A549 (cell line): ENCODE results near the gene SOCS4. TPM values are rescaled to one million over a fixed set of nuclear protein-coding genes. Genes with fewer than 3 reads are reported as not detected.

Source experiments
- ATAC-seq, 2 experiments: fragments of 200-7000 bp in 1 of 2; fragments of >200 bp in 1 of 2; cut with Nextera tagmentation in 1 of 2; cut with Tn5 transposase in 1 of 2; 3 replicates each; pipeline versions ENCODE4 v1.8.0 to v1.9.1; 2018 to 2020; ENCODE audit warnings: mild to moderate bottlenecking in 1 of 2, moderate library complexity in 1 of 2
- CTCF ChIA-PET: fragments of 300-600 bp; sonication (Branson Sonifier 250); formaldehyde crosslinking; extraction: SDS; loops from one replicate; lab custom pipeline; 2021; ENCODE audit warnings: antibody characterized with exemption, inconsistent platforms; lab: Yijun Ruan, JAX
- POLR2A ChIA-PET: fragments of 350-600 bp; formaldehyde crosslinking; extraction: SDS; loops from one replicate; lab custom pipeline; 2021; ENCODE audit warnings: antibody characterized with exemption, inconsistent platforms; lab: Yijun Ruan, JAX
- DNase-seq, 2 experiments: peaks; one replicate each; pipeline versions ENCODE4 v3.0.0 to v3.0.0-alpha.2; 2011 to 2016; ENCODE audit warnings: low read depth in 1 of 2, low spot score in 1 of 2
- FAIRE-seq: peaks from 2 replicates; lab custom pipeline; 2011; peaks lifted over from hg19 to GRCh38; lab: Jason Lieb, UNC
- H3K27ac ChIP-seq, 2 experiments: fragments of >200 bp; sonication (Bioruptor Twin); formaldehyde crosslinking; 3 replicates each; pipeline ENCODE4 v1.5.1; 2016 to 2017
- H3K4me1 ChIP-seq: fragments of >200 bp; sonication (Bioruptor Twin); formaldehyde crosslinking; 3 replicates; pipeline ENCODE4 v1.6.1; 2016
- H3K4me2 ChIP-seq: fragments of >200 bp; sonication (Bioruptor Twin); formaldehyde crosslinking; 3 replicates; pipeline ENCODE4 v1.6.1; 2016
- H3K4me3 ChIP-seq: fragments of >200 bp; sonication (Bioruptor Twin); formaldehyde crosslinking; 3 replicates; pipeline ENCODE4 v1.5.1; 2016
- H3K9me3 ChIP-seq: fragments of >200 bp; sonication (Bioruptor Twin); formaldehyde crosslinking; 3 replicates; pipeline ENCODE4 v1.6.1; 2016
- ATOH8 ChIP-seq: fragments of 250-450 bp; sonication (Bioruptor Pico); IDR thresholded peaks from 2 replicates; pipeline ENCODE4 v1.5.0; 2020; ENCODE audit warnings: low read depth, mild to moderate bottlenecking, moderate library complexity
- CBX8 ChIP-seq: fragments of 200-600 bp; sonication (generic); IDR thresholded peaks from 2 replicates; pipeline ENCODE4 v1.6.1; 2016
- CTCF ChIP-seq: fragments of >200 bp; sonication (Bioruptor Twin); formaldehyde crosslinking; IDR thresholded peaks from 3 replicates; pipeline ENCODE4 v1.5.1; 2016
- EHMT2 ChIP-seq: fragments of 200-600 bp; sonication (generic); IDR thresholded peaks from 2 replicates; pipeline ENCODE4 v1.6.1; 2016; ENCODE audit warnings: antibody characterized with exemption, low read depth, mild to moderate bottlenecking, moderate library complexity
- EP300 ChIP-seq, 2 experiments: fragments of >200 bp; sonication (Bioruptor Twin); formaldehyde crosslinking; IDR thresholded peaks; 2 replicates in 1 of 2; 3 replicates in 1 of 2; pipeline ENCODE4 v1.6.1; 2016 to 2017
- FOSB ChIP-seq: fragments of 250-450 bp; sonication (Bioruptor Pico); IDR thresholded peaks from 2 replicates; pipeline ENCODE4 v1.5.0; 2020; ENCODE audit warnings: mild to moderate bottlenecking, moderate library complexity
- FOSL2 ChIP-seq, 2 experiments: fragments of 450-650 bp in 1 of 2; fragments of >200 bp in 1 of 2; sonication (Bioruptor Twin) in 1 of 2; formaldehyde crosslinking; IDR thresholded peaks; 2 replicates each; pipeline versions ENCODE4 v1.5.0 to v1.6.1; 2016 to 2020; ENCODE audit warnings: mild to moderate bottlenecking in 1 of 2, moderate library complexity in 1 of 2
- FOXS1 ChIP-seq: fragments of 250-450 bp; sonication (Bioruptor Pico); IDR thresholded peaks from 2 replicates; pipeline ENCODE4 v1.5.0; 2020; ENCODE audit warnings: mild to moderate bottlenecking, moderate library complexity
- HES2 ChIP-seq: fragments of >200 bp; sonication (Bioruptor Twin); formaldehyde crosslinking; IDR thresholded peaks from 2 replicates; pipeline ENCODE4 v1.6.1; 2016
- HMGXB4 ChIP-seq: fragments of 250-450 bp; sonication (Bioruptor Pico); IDR thresholded peaks from 2 replicates; pipeline ENCODE4 v1.5.0; 2021; ENCODE audit warnings: mild to moderate bottlenecking, moderate library complexity, borderline replicate concordance
- HOXA7 ChIP-seq: fragments of 250-450 bp; sonication (Bioruptor Pico); IDR thresholded peaks from 2 replicates; pipeline ENCODE4 v1.5.0; 2020; ENCODE audit warnings: mild to moderate bottlenecking, moderate library complexity
- KDM5A ChIP-seq: fragments of 200-600 bp; sonication (generic); IDR thresholded peaks from 2 replicates; pipeline ENCODE4 v1.6.1; 2016; ENCODE audit warnings: antibody characterized with exemption, mild to moderate bottlenecking
- MAFK ChIP-seq: fragments of 450-650 bp; IDR thresholded peaks from 2 replicates; pipeline ENCODE4 v1.6.1; 2014; ENCODE audit not compliant: partially characterized antibody
- NR3C1 ChIP-seq: fragments of >200 bp; sonication (Bioruptor Twin); formaldehyde crosslinking; IDR thresholded peaks from 3 replicates; pipeline ENCODE4 v1.6.1; 2017
- POLR2AphosphoS2 ChIP-seq: conservative IDR thresholded peaks from 2 replicates; pipeline ENCODE4 v1.6.1; 2012; ENCODE audit warnings: low read length, improper control_type of control experiment, inconsistent platforms
- RARB ChIP-seq: fragments of 250-450 bp; sonication (Bioruptor Pico); IDR thresholded peaks from 2 replicates; pipeline ENCODE4 v1.8.0; 2021; ENCODE audit warnings: mild to moderate bottlenecking, moderate library complexity
- REST ChIP-seq: fragments of 200-600 bp; sonication (generic); IDR thresholded peaks from 2 replicates; pipeline ENCODE4 v1.6.1; 2016; ENCODE audit warnings: antibody characterized with exemption, mild to moderate bottlenecking, moderate library complexity
- SMC3 ChIP-seq: fragments of >200 bp; sonication (Bioruptor Twin); formaldehyde crosslinking; IDR thresholded peaks from 3 replicates; pipeline ENCODE4 v1.6.1; 2018; ENCODE audit warnings: inconsistent platforms
- TFCP2L1 ChIP-seq: fragments of 250-450 bp; sonication (Bioruptor Pico); IDR thresholded peaks from 2 replicates; pipeline ENCODE4 v1.5.0; 2021; ENCODE audit warnings: mild to moderate bottlenecking
- ZC3H11A ChIP-seq: fragments of 450-650 bp; IDR thresholded peaks from 2 replicates; pipeline ENCODE4 v1.6.1; 2014; ENCODE audit warnings: antibody characterized with exemption, mild to moderate bottlenecking
- ZFP36 ChIP-seq: fragments of 450-650 bp; IDR thresholded peaks from 2 replicates; pipeline ENCODE4 v1.6.1; 2014; ENCODE audit warnings: borderline replicate concordance; ENCODE audit not compliant: partially characterized antibody
- ZSCAN20 ChIP-seq: fragments of 250-450 bp; sonication (Bioruptor Pico); IDR thresholded peaks from 2 replicates; pipeline ENCODE4 v1.8.0; 2022; ENCODE audit warnings: mild to moderate bottlenecking, moderate library complexity
- WGBS: methylation state at CpG from one replicate; pipeline ENCODE4 v1.1.6; 2017; ENCODE audit errors: missing lambda C conversion rate; 5-methylcytosine and 5-hydroxymethylcytosine counted together
- polyA plus RNA-seq, 4 experiments: library from polyadenylated mRNA; depleted of rRNA in 3 of 4; stranded (reverse); fragments of >200 nt; fragmentation: RNase III in 1 of 4; extraction: RNeasy Plus Mini Kit Qiagen cat#74134 plus additional on column Dnase treatment in 1 of 4; gene quantifications; 2 replicates in 3 of 4; 3 replicates in 1 of 4; pipeline ENCODE4 v1.2.3, GENCODE V29; 2011 to 2017
- TF ChIP-seq, protein P1 (sequence below): fragments of 450-650 bp; IDR thresholded peaks from 2 replicates; pipeline ENCODE4 v1.6.1; 2014; ENCODE audit warnings: antibody characterized with exemption

SOCS4 gene
- polyA plus RNA-seq, 2 of the 4 experiments (the other 2 are of a cell fraction), result 15.9 to 20.7 TPM

DNA sequence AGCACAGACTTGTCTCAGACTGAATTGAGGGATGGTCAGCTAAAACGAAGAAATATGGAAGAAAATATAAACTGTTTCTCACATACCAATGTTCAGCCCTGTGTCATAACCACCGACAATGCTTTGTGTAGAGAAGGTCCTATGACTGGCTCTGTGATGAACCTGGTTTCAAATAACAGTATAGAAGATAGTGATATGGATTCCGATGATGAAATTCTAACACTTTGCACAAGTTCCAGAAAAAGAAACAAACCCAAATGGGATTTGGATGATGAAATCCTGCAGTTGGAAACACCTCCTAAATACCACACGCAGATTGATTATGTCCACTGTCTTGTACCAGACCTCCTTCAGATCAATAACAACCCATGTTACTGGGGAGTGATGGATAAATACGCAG, 16.5 kb downstream of the SOCS4 start:
- DNase-seq (no peak), FAIRE-seq (peak; percentile 7), ATAC-seq (no peak)
- WGBS, result 88% methylated on average over 5 of the region's 5 CpGs
- Histone ChIP-seq H3K4me2 (no peak overlapping the region), H3K9me3 (no peaks in the 10 kb centered on the region), H3K4me1 (0 out of 3 replicates have a peak, but pooled peaks cover 4% of the 10 kb centered on the region), H3K4me3 (no peak overlapping the region), H3K27ac (no peak overlapping the region)
- no peak for TF ChIP-seq TFCP2L1 (CRISPR knock-in tag)
- TF ChIP-seq CTCF, result no peak
- TF ChIP-seq HES2, result no peak
- TF ChIP-seq SMC3, result no peak
- TF ChIP-seq HOXA7, result no peak
- TF ChIP-seq ATOH8 (CRISPR knock-in tag), result no peak
- no peak for TF ChIP-seq REST
- TF ChIP-seq, protein P1, sequence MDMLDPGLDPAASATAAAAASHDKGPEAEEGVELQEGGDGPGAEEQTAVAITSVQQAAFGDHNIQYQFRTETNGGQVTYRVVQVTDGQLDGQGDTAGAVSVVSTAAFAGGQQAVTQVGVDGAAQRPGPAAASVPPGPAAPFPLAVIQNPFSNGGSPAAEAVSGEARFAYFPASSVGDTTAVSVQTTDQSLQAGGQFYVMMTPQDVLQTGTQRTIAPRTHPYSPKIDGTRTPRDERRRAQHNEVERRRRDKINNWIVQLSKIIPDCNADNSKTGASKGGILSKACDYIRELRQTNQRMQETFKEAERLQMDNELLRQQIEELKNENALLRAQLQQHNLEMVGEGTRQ, result no peak
- TF ChIP-seq KDM5A, result no peak
- no peak for TF ChIP-seq EHMT2
- TF ChIP-seq MAFK, result no peak
- no peak for TF ChIP-seq FOXS1 (CRISPR knock-in tag)
- no peak for TF ChIP-seq NR3C1
- no peak for TF ChIP-seq HMGXB4 (CRISPR knock-in tag)
- TF ChIP-seq ZC3H11A, result no peak
- ChIA-PET POLR2A (interaction anchor here (1.8 kb wide), 1 partner anchor 8 kb away, joined by 8 read pairs; the partner anchor contains the start of gene MAPK1IP1L), CTCF (interaction anchor here (1.0 to 3.5 kb wide), 4 partner anchors 8 to 46 kb away, joined by 3 to 18 read pairs (median 4); partner anchors contain the start of genes MAPK1IP1L, SOCS4 and WDHD1)

GRCh38 chr14:55045087-55045486, 18.1 kb downstream of the SOCS4 start:
- CTCF ChIA-PET, result interaction anchor here (1.5 kb wide), 1 partner anchor 23 kb away, joined by 6 read pairs; no protein-coding TSS in a partner anchor
- POLR2A ChIA-PET, result interaction anchor here (1.4 kb wide), 1 partner anchor 14 kb away, joined by 3 read pairs; no protein-coding TSS in a partner anchor
- TF ChIP-seq FOSL2 (IDR thresholded peaks at IDR 0.05), result no peak
- no peak for TF ChIP-seq FOSL2 (CRISPR knock-in tag; IDR thresholded peaks at IDR 0.05)
- no peak for TF ChIP-seq CBX8
- TF ChIP-seq RARB (CRISPR knock-in tag), result no peak
- TF ChIP-seq EP300 (IDR thresholded peaks at IDR 0.05), result no peak
- no peak for TF ChIP-seq ZFP36
- TF ChIP-seq POLR2AphosphoS2, result no peak
- TF ChIP-seq ZSCAN20 (CRISPR knock-in tag), result no peak
- no peak for TF ChIP-seq CTCF
- TF ChIP-seq TFCP2L1 (CRISPR knock-in tag), result no peak
- no peak for TF ChIP-seq FOSB (CRISPR knock-in tag)

More at GRCh38 chr14:55045087-55045486, 18.1 kb downstream of the SOCS4 start:
- H3K4me1 ChIP-seq, result 0 out of 3 replicates have a peak, but pooled peaks cover 4% of the 10 kb centered on the region
- no peaks in the 10 kb centered on the region for H3K9me3 ChIP-seq
- DNase-seq (no peak), ATAC-seq (no peak), FAIRE-seq (no peak)
- H3K4me3 ChIP-seq, result no peak overlapping the region
- no peak overlapping the region for H3K4me2 ChIP-seq
- no peak overlapping the region for H3K27ac ChIP-seq
